Neural cell (in vitro differentiated cells): ENCODE data around the gene FRMPD4. TPM values are rescaled to one million over a fixed set of nuclear protein-coding genes. Genes with fewer than 3 reads are reported as not detected.

Experiments used
- H2AFZ ChIP-seq: fragments of 200-600, 300-800 bp; sonication (generic), shearing (Covaris generic); 2 replicates; pipeline ENCODE4 v1.6.0; 2014; ENCODE audit warnings: low read depth, mild to moderate bottlenecking, antibody characterized with exemption, low read length, moderate library complexity
- H3F3A ChIP-seq: fragments of 200-600 bp; shearing (Covaris generic); 2 replicates; pipeline ENCODE4 v1.6.1; 2016; ENCODE audit warnings: mild to moderate bottlenecking, moderate library complexity, mixed read lengths, antibody characterized with exemption, low read length; ENCODE audit not compliant: insufficient read depth, poor library complexity, severe bottlenecking
- H3K27ac ChIP-seq: fragments of 200-600, 300-800 bp; sonication (generic), shearing (Covaris generic); 2 replicates; pipeline ENCODE4 v1.5.1; 2014; ENCODE audit warnings: mild to moderate bottlenecking, low read length, moderate library complexity
- H3K27me3 ChIP-seq: fragments of 300-800, 200-600 bp; sonication (generic), shearing (Covaris generic); 2 replicates; pipeline ENCODE4 v1.6.0; 2014; ENCODE audit warnings: mild to moderate bottlenecking, low read depth, low read length, moderate library complexity; ENCODE audit not compliant: insufficient read depth
- H3K36me3 ChIP-seq: fragments of 300-800, 200-600 bp; sonication (generic), shearing (Covaris generic); 2 replicates; pipeline ENCODE4 v1.5.1; 2014; ENCODE audit warnings: mild to moderate bottlenecking, antibody characterized with exemption, low read length, moderate library complexity; ENCODE audit not compliant: insufficient read depth
- H3K4me2 ChIP-seq: fragments of 300-800, 200-600 bp; sonication (generic), shearing (Covaris generic); 2 replicates; pipeline ENCODE4 v1.6.0; 2014; ENCODE audit warnings: mild to moderate bottlenecking, low read length
- H3K4me3 ChIP-seq: fragments of 300-800, 200-600 bp; sonication (generic), shearing (Covaris generic); 2 replicates; pipeline ENCODE4 v1.5.1; 2014; ENCODE audit warnings: mild to moderate bottlenecking, low read length, moderate library complexity
- H3K79me2 ChIP-seq: fragments of 200-600 bp; shearing (Covaris generic); replicated peaks from 2 replicates; pipeline ENCODE4 v1.6.0; 2014; ENCODE audit warnings: mild to moderate bottlenecking, low read length, moderate library complexity; ENCODE audit not compliant: insufficient read depth
- H3K9ac ChIP-seq: fragments of 300-800, 200-600 bp; sonication (generic), shearing (Covaris generic); 2 replicates; pipeline ENCODE4 v1.6.1; 2016; ENCODE audit warnings: mild to moderate bottlenecking, low read length, mixed read lengths
- H3K9me2 ChIP-seq: fragments of 200-600 bp; shearing (Covaris generic); 2 replicates; pipeline ENCODE4 v1.6.1; 2016; ENCODE audit warnings: mild to moderate bottlenecking, low read length, mixed read lengths; ENCODE audit not compliant: insufficient read depth
- H3K9me3 ChIP-seq: fragments of 200-600, 300-800 bp; sonication (generic), shearing (Covaris generic); 2 replicates; pipeline ENCODE4 v1.6.1; 2016; ENCODE audit warnings: mild to moderate bottlenecking, mixed run types, low read length, moderate library complexity, mixed read lengths
- H4K20me1 ChIP-seq: fragments of 200-600 bp; shearing (Covaris generic); 2 replicates; pipeline ENCODE4 v1.6.1; 2016; ENCODE audit warnings: mild to moderate bottlenecking, mixed run types; ENCODE audit not compliant: insufficient read depth
- EP300 ChIP-seq: fragments of 450-650 bp; conservative IDR thresholded peaks from 2 replicates; pipeline ENCODE4 v1.6.1; 2014; ENCODE audit warnings: antibody characterized with exemption, mild to moderate bottlenecking, moderate library complexity; ENCODE audit not compliant: poor library complexity, severe bottlenecking
- EZH2 ChIP-seq: fragments of 200-600, 300-800 bp; shearing (Covaris generic), sonication (generic); IDR thresholded peaks from 2 replicates; pipeline ENCODE4 v1.6.1; 2014; ENCODE audit warnings: antibody characterized with exemption, low read length, borderline replicate concordance, mild to moderate bottlenecking; ENCODE audit not compliant: insufficient read depth, poor library complexity, severe bottlenecking
- MXI1 ChIP-seq: fragments of 450-650 bp; conservative IDR thresholded peaks from 2 replicates; pipeline ENCODE4 v1.6.1; 2014; ENCODE audit warnings: antibody characterized with exemption, mild to moderate bottlenecking; ENCODE audit not compliant: poor library complexity, severe bottlenecking
- POLR2AphosphoS5 ChIP-seq: IDR thresholded peaks from 2 replicates; pipeline ENCODE4 v1.6.1; 2012
- RAD21 ChIP-seq: fragments of 450-650 bp; conservative IDR thresholded peaks from 2 replicates; pipeline ENCODE4 v1.6.1; 2014; ENCODE audit warnings: antibody characterized with exemption, mild to moderate bottlenecking, moderate library complexity
- SMC3 ChIP-seq: fragments of 450-650 bp; conservative IDR thresholded peaks from 2 replicates; pipeline ENCODE4 v1.6.1; 2014; ENCODE audit warnings: antibody characterized with exemption, mild to moderate bottlenecking, moderate library complexity; ENCODE audit not compliant: poor library complexity
- TAF1 ChIP-seq: IDR thresholded peaks from 2 replicates; pipeline ENCODE4 v1.6.1; 2012; ENCODE audit warnings: low read depth
- polyA plus RNA-seq: library from polyadenylated mRNA; depleted of rRNA; stranded (reverse); fragments of >200 nt; gene quantifications from 2 replicates; pipeline ENCODE4 v1.2.3, GENCODE V29; 2014
- TF ChIP-seq, protein P1 (sequence below): fragments of 450-650 bp; IDR thresholded peaks from 2 replicates; pipeline ENCODE4 v1.5.1; 2014; ENCODE audit warnings: antibody characterized with exemption, mild to moderate bottlenecking, moderate library complexity; ENCODE audit not compliant: poor library complexity, severe bottlenecking
- TF ChIP-seq, protein P2 (sequence below): IDR thresholded peaks from 2 replicates; pipeline ENCODE4 v1.6.1; 2012; ENCODE audit warnings: borderline replicate concordance

Gene FRMPD4
- polyA plus RNA-seq, 1 donor from 2014 or later = 1.2 TPM

GRCh38 chrX:12330841-12331240 is 192.6 kb downstream of the FRMPD4 start:
- H3K79me2 ChIP-seq = no peaks in the 10 kb centered on the region
- H3F3A ChIP-seq = no peaks in the 10 kb centered on the region
- H3K36me3 ChIP-seq = no peaks in the 10 kb centered on the region
- no peaks in the 10 kb centered on the region for H4K20me1 ChIP-seq
- H3K9ac ChIP-seq = no peak overlapping the region
- no peaks in the 10 kb centered on the region for H3K9me3 ChIP-seq
- no peak overlapping the region for H3K4me2 ChIP-seq
- H3K4me3 ChIP-seq = no peak overlapping the region
- no peak overlapping the region for H2AFZ ChIP-seq
- H3K27me3 ChIP-seq = no peaks in the 10 kb centered on the region
- H3K27ac ChIP-seq = no peak overlapping the region
- no peaks in the 10 kb centered on the region for H3K9me2 ChIP-seq
- TF ChIP-seq SMC3 (no peak), EZH2 (no peak), POLR2AphosphoS5 (no peak), EP300 (no peak), RAD21 (no peak), TAF1 (no peak), MXI1 (no peak)
- TF ChIP-seq, protein P1, sequence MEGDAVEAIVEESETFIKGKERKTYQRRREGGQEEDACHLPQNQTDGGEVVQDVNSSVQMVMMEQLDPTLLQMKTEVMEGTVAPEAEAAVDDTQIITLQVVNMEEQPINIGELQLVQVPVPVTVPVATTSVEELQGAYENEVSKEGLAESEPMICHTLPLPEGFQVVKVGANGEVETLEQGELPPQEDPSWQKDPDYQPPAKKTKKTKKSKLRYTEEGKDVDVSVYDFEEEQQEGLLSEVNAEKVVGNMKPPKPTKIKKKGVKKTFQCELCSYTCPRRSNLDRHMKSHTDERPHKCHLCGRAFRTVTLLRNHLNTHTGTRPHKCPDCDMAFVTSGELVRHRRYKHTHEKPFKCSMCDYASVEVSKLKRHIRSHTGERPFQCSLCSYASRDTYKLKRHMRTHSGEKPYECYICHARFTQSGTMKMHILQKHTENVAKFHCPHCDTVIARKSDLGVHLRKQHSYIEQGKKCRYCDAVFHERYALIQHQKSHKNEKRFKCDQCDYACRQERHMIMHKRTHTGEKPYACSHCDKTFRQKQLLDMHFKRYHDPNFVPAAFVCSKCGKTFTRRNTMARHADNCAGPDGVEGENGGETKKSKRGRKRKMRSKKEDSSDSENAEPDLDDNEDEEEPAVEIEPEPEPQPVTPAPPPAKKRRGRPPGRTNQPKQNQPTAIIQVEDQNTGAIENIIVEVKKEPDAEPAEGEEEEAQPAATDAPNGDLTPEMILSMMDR = no peak
- TF ChIP-seq, protein P2, sequence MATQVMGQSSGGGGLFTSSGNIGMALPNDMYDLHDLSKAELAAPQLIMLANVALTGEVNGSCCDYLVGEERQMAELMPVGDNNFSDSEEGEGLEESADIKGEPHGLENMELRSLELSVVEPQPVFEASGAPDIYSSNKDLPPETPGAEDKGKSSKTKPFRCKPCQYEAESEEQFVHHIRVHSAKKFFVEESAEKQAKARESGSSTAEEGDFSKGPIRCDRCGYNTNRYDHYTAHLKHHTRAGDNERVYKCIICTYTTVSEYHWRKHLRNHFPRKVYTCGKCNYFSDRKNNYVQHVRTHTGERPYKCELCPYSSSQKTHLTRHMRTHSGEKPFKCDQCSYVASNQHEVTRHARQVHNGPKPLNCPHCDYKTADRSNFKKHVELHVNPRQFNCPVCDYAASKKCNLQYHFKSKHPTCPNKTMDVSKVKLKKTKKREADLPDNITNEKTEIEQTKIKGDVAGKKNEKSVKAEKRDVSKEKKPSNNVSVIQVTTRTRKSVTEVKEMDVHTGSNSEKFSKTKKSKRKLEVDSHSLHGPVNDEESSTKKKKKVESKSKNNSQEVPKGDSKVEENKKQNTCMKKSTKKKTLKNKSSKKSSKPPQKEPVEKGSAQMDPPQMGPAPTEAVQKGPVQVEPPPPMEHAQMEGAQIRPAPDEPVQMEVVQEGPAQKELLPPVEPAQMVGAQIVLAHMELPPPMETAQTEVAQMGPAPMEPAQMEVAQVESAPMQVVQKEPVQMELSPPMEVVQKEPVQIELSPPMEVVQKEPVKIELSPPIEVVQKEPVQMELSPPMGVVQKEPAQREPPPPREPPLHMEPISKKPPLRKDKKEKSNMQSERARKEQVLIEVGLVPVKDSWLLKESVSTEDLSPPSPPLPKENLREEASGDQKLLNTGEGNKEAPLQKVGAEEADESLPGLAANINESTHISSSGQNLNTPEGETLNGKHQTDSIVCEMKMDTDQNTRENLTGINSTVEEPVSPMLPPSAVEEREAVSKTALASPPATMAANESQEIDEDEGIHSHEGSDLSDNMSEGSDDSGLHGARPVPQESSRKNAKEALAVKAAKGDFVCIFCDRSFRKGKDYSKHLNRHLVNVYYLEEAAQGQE = no peak

- Histone ChIP-seq H3K9ac (no peak overlapping the region), H3K4me2 (no peak overlapping the region), H3K36me3 (no peaks in the 10 kb centered on the region), H3K27me3 (no peaks in the 10 kb centered on the region), H3K27ac (no peak overlapping the region), H2AFZ (no peak overlapping the region), H3K4me3 (no peak overlapping the region), H3K9me3 (no peaks in the 10 kb centered on the region), H3K9me2 (no peaks in the 10 kb centered on the region), H4K20me1 (no peaks in the 10 kb centered on the region), H3K79me2 (no peaks in the 10 kb centered on the region), H3F3A (no peaks in the 10 kb centered on the region)
- TF ChIP-seq TAF1 (no peak), EP300 (no peak), EZH2 (no peak), MXI1 (no peak), SMC3 (no peak), POLR2AphosphoS5 (no peak), RAD21 (no peak)
- TF ChIP-seq, protein P2 = no peak
- TF ChIP-seq, protein P1 = no peak
Observed at GRCh38 chrX:12332786-12333347, 194.6 kb downstream of the FRMPD4 start.
